K562 (cell line): ENCODE measurements around the gene ARID4B. TPM values are rescaled to one million over a fixed set of nuclear protein-coding genes. Genes with fewer than 3 reads are reported as not detected.

ENCODE experiments used
- ATAC-seq: fragments of 200-7000 bp; cut with Tn5 transposase; 3 replicates; pipeline ENCODE4 v1.9.1; 2020; ENCODE audit warnings: moderate library complexity
- BruUV-seq: library from RNA; stranded (reverse); fragments of 400-500 nt; replicated peaks from 2 replicates; lab custom pipeline; 2021; lab: Mats Ljungman, UMichigan
- CTCF ChIA-PET: fragments of 300-600 bp; formaldehyde crosslinking; extraction: SDS; loops from one replicate; lab custom pipeline; 2021; ENCODE audit warnings: low intra/inter-chr PET ratio; lab: Yijun Ruan, JAX
- POLR2A ChIA-PET: fragments of 300-600, 350-650 bp; sonication (Branson Sonifier 250); formaldehyde crosslinking; extraction: SDS; loops from one replicate; lab custom pipeline; 2021; ENCODE audit warnings: antibody characterized with exemption, inconsistent platforms; lab: Yijun Ruan, JAX
- DNase-seq, 4 experiments: peaks; one replicate each; pipeline versions ENCODE4 v3.0.0 to v3.0.0-alpha.2; 2011 to 2018; ENCODE audit warnings: low spot score in 3 of 4, mixed read lengths in 3 of 4; ENCODE audit errors: extremely low read depth in 1 of 4
- FAIRE-seq: peaks from 2 replicates; lab custom pipeline; 2011; peaks lifted over from hg19 to GRCh38; lab: Jason Lieb, UNC
- H2AFZ ChIP-seq: 2 replicates; pipeline ENCODE4 v1.6.0; 2011; ENCODE audit warnings: low read depth, low read length, control low read depth, inconsistent platforms
- H3K27ac ChIP-seq: fragments of 200-600 bp; 3 replicates; pipeline ENCODE4 v1.8.0; 2011; ENCODE audit warnings: low read depth, mild to moderate bottlenecking, control low read depth, inconsistent platforms, low read length, moderate library complexity, mixed read lengths; ENCODE audit errors: extremely low read depth
- H3K27me3 ChIP-seq, 2 experiments: fragments of 300-600 bp in 1 of 2; 2 replicates in 1 of 2; 3 replicates in 1 of 2; pipeline versions ENCODE4 v1.6.0 to v1.8.0; 2011; ENCODE audit warnings: inconsistent platforms in 2 of 2, low read length in 2 of 2, mild to moderate bottlenecking in 1 of 2, mixed read lengths in 1 of 2, moderate library complexity in 1 of 2; ENCODE audit not compliant: control insufficient read depth in 2 of 2, insufficient read depth in 2 of 2
- H3K36me3 ChIP-seq: fragments of 300-600 bp; 3 replicates; pipeline ENCODE4 v1.8.0; 2011; ENCODE audit warnings: mild to moderate bottlenecking, low read length, inconsistent platforms; ENCODE audit not compliant: control insufficient read depth, insufficient read depth
- H3K4me1 ChIP-seq, 2 experiments: fragments of 200-600 bp in 1 of 2; replicated peaks in 1 of 2; 2 replicates in 1 of 2; 3 replicates in 1 of 2; pipeline versions ENCODE4 v1.5.1 to v1.8.0; 2011; ENCODE audit warnings: inconsistent platforms in 2 of 2, low read length in 2 of 2, mild to moderate bottlenecking in 1 of 2, mixed read lengths in 1 of 2, moderate library complexity in 1 of 2; ENCODE audit not compliant: control insufficient read depth in 2 of 2, insufficient read depth in 2 of 2
- H3K4me2 ChIP-seq: 2 replicates; pipeline ENCODE4 v1.6.1; 2011; ENCODE audit warnings: low read length, control low read depth, inconsistent platforms, mixed read lengths; ENCODE audit not compliant: insufficient read depth
- H3K4me3 ChIP-seq: fragments of 200-600 bp; sonication (generic), shearing (Covaris generic); 2 replicates; pipeline ENCODE4 v1.5.1; 2016; ENCODE audit warnings: control low read depth, inconsistent platforms
- H3K79me2 ChIP-seq: fragments of 200-600 bp; 3 replicates; pipeline ENCODE4 v1.8.0; 2011; ENCODE audit warnings: low read length, inconsistent platforms; ENCODE audit not compliant: control insufficient read depth, insufficient read depth
- H3K9ac ChIP-seq, 2 experiments: 2 replicates each; pipeline versions ENCODE4 v1.6.0 to v1.6.1; 2011; ENCODE audit warnings: low read depth in 2 of 2, low read length in 2 of 2, control low read depth in 1 of 2, inconsistent platforms in 1 of 2, mild to moderate bottlenecking in 1 of 2, mixed read lengths in 1 of 2; ENCODE audit not compliant: insufficient read depth in 1 of 2
- H3K9me1 ChIP-seq: one replicate; pipeline ENCODE4 v1.6.0; 2011; ENCODE audit warnings: inconsistent platforms, mild to moderate bottlenecking, low read length, moderate library complexity; ENCODE audit not compliant: control insufficient read depth, insufficient read depth
- H3K9me3 ChIP-seq: replicated peaks from 2 replicates; pipeline ENCODE4 v1.5.1; 2011; ENCODE audit warnings: low read depth, low read length, inconsistent platforms; ENCODE audit not compliant: control insufficient read depth, insufficient read depth
- H4K20me1 ChIP-seq: replicated peaks from 2 replicates; pipeline ENCODE4 v1.6.1; 2011; ENCODE audit warnings: low read length, inconsistent platforms, mixed read lengths; ENCODE audit not compliant: control insufficient read depth, insufficient read depth
- CBX1 ChIP-seq: sonication (generic); IDR thresholded peaks from 2 replicates; pipeline ENCODE4 v1.6.1; 2016; ENCODE audit warnings: antibody characterized with exemption, low read depth, mild to moderate bottlenecking
- GABPB1 ChIP-seq: sonication (generic); formaldehyde crosslinking; IDR thresholded peaks from 2 replicates; pipeline ENCODE4 v1.8.0; 2022; ENCODE audit warnings: mild to moderate bottlenecking, missing genetic modification reagents
- GTF2B ChIP-seq: IDR thresholded peaks from 2 replicates; pipeline ENCODE4 v1.6.1; 2011; ENCODE audit not compliant: insufficient read length; ENCODE audit errors: extremely low read depth
- HEY1 ChIP-seq: fragments of 250-450 bp; sonication (Bioruptor Pico); IDR thresholded peaks from 2 replicates; pipeline ENCODE4 v1.5.0; 2020; ENCODE audit warnings: mild to moderate bottlenecking, moderate library complexity, borderline replicate concordance
- HMBOX1 ChIP-seq: sonication (generic); IDR thresholded peaks from 2 replicates; pipeline ENCODE4 v1.6.1; 2016
- JUND ChIP-seq, 2 experiments: IDR thresholded peaks; 2 replicates in 1 of 2; 3 replicates in 1 of 2; pipeline ENCODE4 v1.6.1; 2011; ENCODE audit warnings: borderline replicate concordance in 2 of 2, low read depth in 2 of 2, low read length in 2 of 2, improper control_type of control experiment in 1 of 2, missing biosample characterization in 1 of 2, missing genetic modification characterization in 1 of 2, missing genetic modification reagents in 1 of 2
- KDM4B ChIP-seq, 2 experiments: fragments of 450-650 bp in 1 of 2; sonication (generic) in 1 of 2; IDR thresholded peaks; 2 replicates each; pipeline ENCODE4 v1.6.1; 2016 to 2017; ENCODE audit warnings: borderline replicate concordance in 2 of 2, antibody characterized with exemption in 1 of 2, low read depth in 1 of 2, mild to moderate bottlenecking in 1 of 2
- ZNF609 ChIP-seq: sonication (generic); formaldehyde crosslinking; IDR thresholded peaks from 2 replicates; pipeline ENCODE4 v1.8.1; 2023; ENCODE audit warnings: missing genetic modification reagents, mild to moderate bottlenecking, borderline replicate concordance
- ZSCAN29 ChIP-seq: fragments of 450-650 bp; IDR thresholded peaks from 2 replicates; pipeline ENCODE4 v1.6.1; 2017
- in situ Hi-C: fragments of 300-500 bp; cut with MboI; formaldehyde crosslinking; loops from 4 replicates; pipeline ENCODE4 v1.15.0; 2018; ENCODE audit warnings: inconsistent platforms, mixed read lengths
- intact Hi-C: fragments of 100-400 bp; cut with micrococcal nuclease; formaldehyde crosslinking; loops from 2 replicates; pipeline ENCODE4 v1.14.2; 2022
- polyA plus RNA-seq, 8 experiments: library from polyadenylated mRNA; depleted of rRNA in 4 of 8; stranded (reverse) in 5 of 8; unstranded in 3 of 8; fragments of >200 nt; fragmentation: Nextera tagmentation in 2 of 8; fragmentation: Illumina TruSeq in 1 of 8; extraction: Ambion mirVana in 2 of 8; extraction: Trizol in 1 of 8; gene quantifications; 2 replicates each; pipeline versions ENCODE4 v1.2.1 to v1.2.3, GENCODE V29; 2011 to 2014; ENCODE audit warnings: inconsistent platforms in 1 of 8, missing spikeins in 1 of 8
- total RNA-seq, 7 experiments: library from RNA; depleted of rRNA in 6 of 7; stranded (reverse); fragments of >200 nt in 6 of 7; fragmentation: Illumina TruSeq in 2 of 7; extraction: Trizol in 2 of 7; gene quantifications; 2 replicates each; pipeline versions ENCODE4 v1.2.1 to v1.2.3, GENCODE V29; 2011 to 2021; ENCODE audit warnings: low replicate concordance in 1 of 7

The ARID4B gene
- total and polyA plus RNA-seq, 9 of the 15 experiments (the other 6 are each of a cell fraction or from before 2014, with no cell fraction given) = 8.4 to 38.9 (median 18.5) TPM

GRCh38 chr1:235270625-235271024 is 57.4 kb downstream of the ARID4B start:
- Histone ChIP-seq H3K27ac (0 out of 3 replicates have a peak overlapping the region, but pooled peaks have one; percentile 7), H3K27me3 (no peaks in the 10 kb centered on the region), H3K4me1 (peaks cover 4 to 5% of the 10 kb centered on the region in 2 experiments; a peak in 3 of 5 replicates), H2AFZ (no peak overlapping the region), H3K4me2 (no peak overlapping the region), H3K9me3 (no peaks in the 10 kb centered on the region), H3K79me2 (peaks cover 91% of the 10 kb centered on the region), H3K9me1 (no peaks in the 10 kb centered on the region), H3K9ac (no peak overlapping the region), H3K36me3 (no peaks in the 10 kb centered on the region; the same call in 2 of the 3 replicates), H4K20me1 (0 out of 2 replicates have a peak, but pooled peaks cover 5% of the 10 kb centered on the region), H3K4me3 (no peak overlapping the region)
- ATAC-seq (peak; percentile 68), FAIRE-seq (no peak), DNase-seq (no peak)
- no TSS peak for BruUV-seq
- ChIA-PET POLR2A (interaction anchor here (0.6 to 1.2 kb wide), 4 partner anchors 9 to 58 kb away, joined by 3 to 5 read pairs (median 4); no protein-coding TSS in a partner anchor), CTCF (no interaction called here)
- intact Hi-C loops (no loop called here), in situ Hi-C loops (no loop called here)
- no peak for TF ChIP-seq HEY1 (CRISPR knock-in tag)
- no peak for TF ChIP-seq GTF2B
- no peak for TF ChIP-seq CBX1
- TF ChIP-seq ZSCAN29 = no peak
- no peak for TF ChIP-seq KDM4B (IDR thresholded peaks at IDR 0.05; ENCODE audit: borderline replicate concordance in 2 of 2, low read depth in 1 of 2)
- TF ChIP-seq ZNF609 (CRISPR knock-in tag) = no peak
- no peak for TF ChIP-seq GABPB1 (CRISPR knock-in tag)
- TF ChIP-seq HMBOX1 = no peak
- no peak for TF ChIP-seq JUND (IDR thresholded peaks at IDR 0.05; ENCODE audit: borderline replicate concordance, low read depth, low read length)
- no peak for TF ChIP-seq JUND (tag; IDR thresholded peaks at IDR 0.05; ENCODE audit: borderline replicate concordance, low read depth, low read length)
